WTC11 (cell line): ENCODE data around the gene COL4A1. TPM values are rescaled to one million over a fixed set of nuclear protein-coding genes. Genes with fewer than 3 reads are reported as not detected.
A peak's percentile ranks its signal among the peaks of the same experiment; 100 is the strongest.

Source experiments
- ATAC-seq: fragments of 200-7000 bp; cut with Tn5 transposase; 2 replicates; pipeline ENCODE4 v1.10.0; 2021; ENCODE audit warnings: mild to moderate bottlenecking, moderate library complexity
- CTCF ChIA-PET: fragments of 300-600 bp; sonication (Branson Sonifier 250); formaldehyde crosslinking; loops from one replicate; lab custom pipeline; 2021; ENCODE audit warnings: antibody characterized with exemption; lab: Charles Lee
- POLR2A ChIA-PET: fragments of 350-600 bp; sonication (Branson Sonifier 250); formaldehyde crosslinking; loops from one replicate; lab custom pipeline; 2021; ENCODE audit warnings: antibody characterized with exemption; lab: Charles Lee
- DNase-seq: peaks from one replicate; pipeline ENCODE4 v3.0.0; 2021; ENCODE audit warnings: low spot score
- H3K27ac Mint-ChIP-seq: 2 replicates; pipeline ENCODE4 v1.8.0; 2021; ENCODE audit warnings: mixed read lengths
- H3K27me3 Mint-ChIP-seq: 2 replicates; pipeline ENCODE4 v1.8.0; 2021; ENCODE audit warnings: low read depth, mild to moderate bottlenecking, moderate library complexity, mixed read lengths
- H3K36me3 Mint-ChIP-seq: 2 replicates; pipeline ENCODE4 v1.8.0; 2021; ENCODE audit warnings: mixed read lengths
- H3K4me1 Mint-ChIP-seq: 2 replicates; pipeline ENCODE4 v1.8.0; 2022; ENCODE audit warnings: mixed read lengths
- H3K4me3 Mint-ChIP-seq: 2 replicates; pipeline ENCODE4 v1.8.0; 2021; ENCODE audit warnings: mild to moderate bottlenecking, moderate library complexity, mixed read lengths
- H3K9me3 Mint-ChIP-seq: 2 replicates; pipeline ENCODE4 v1.8.0; 2021; ENCODE audit warnings: mixed read lengths
- E2F5 ChIP-seq: sonication (generic); formaldehyde crosslinking; IDR thresholded peaks from 2 replicates; pipeline ENCODE4 v1.8.1; 2022; ENCODE audit warnings: mild to moderate bottlenecking, moderate library complexity, missing genetic modification reagents
- ELF4 ChIP-seq: sonication (generic); formaldehyde crosslinking; IDR thresholded peaks from 2 replicates; pipeline ENCODE4 v1.8.1; 2022; ENCODE audit warnings: low read depth, mild to moderate bottlenecking, moderate library complexity, missing genetic modification reagents
- ETV6 ChIP-seq: sonication (generic); formaldehyde crosslinking; IDR thresholded peaks from 2 replicates; pipeline ENCODE4 v1.8.1; 2022; ENCODE audit warnings: mild to moderate bottlenecking, missing genetic modification reagents
- GTF2I ChIP-seq: fragments of 250-450 bp; sonication (Bioruptor Pico); conservative IDR thresholded peaks from 2 replicates; pipeline ENCODE4 v1.4.0; 2021; ENCODE audit warnings: mild to moderate bottlenecking
- HMGA2 ChIP-seq: fragments of 250-450 bp; sonication (Bioruptor Pico); IDR thresholded peaks from 2 replicates; pipeline ENCODE4 v1.4.0; 2021; ENCODE audit warnings: mild to moderate bottlenecking, moderate library complexity
- IRF2 ChIP-seq: sonication (generic); formaldehyde crosslinking; IDR thresholded peaks from 2 replicates; pipeline ENCODE4 v1.8.0; 2022; ENCODE audit warnings: low read depth, missing genetic modification reagents, borderline replicate concordance
- MAX ChIP-seq: sonication (generic); formaldehyde crosslinking; IDR thresholded peaks from 2 replicates; pipeline ENCODE4 v1.8.0; 2022; ENCODE audit warnings: mild to moderate bottlenecking, missing genetic modification reagents
- MXD4 ChIP-seq: fragments of 250-450 bp; sonication (Bioruptor Pico); IDR thresholded peaks from 2 replicates; pipeline ENCODE4 v1.8.0; 2021; ENCODE audit warnings: mild to moderate bottlenecking, moderate library complexity, borderline replicate concordance
- MYBL2 ChIP-seq: sonication (generic); formaldehyde crosslinking; IDR thresholded peaks from 2 replicates; pipeline ENCODE4 v1.8.1; 2023; ENCODE audit warnings: mild to moderate bottlenecking, moderate library complexity, missing genetic modification reagents
- NFYB ChIP-seq: sonication (generic); formaldehyde crosslinking; conservative IDR thresholded peaks from 2 replicates; pipeline ENCODE4 v1.8.0; 2022; ENCODE audit warnings: low read depth, missing genetic modification reagents
- SP1 ChIP-seq: sonication (generic); formaldehyde crosslinking; conservative IDR thresholded peaks from 2 replicates; pipeline ENCODE4 v1.8.1; 2022; ENCODE audit warnings: missing genetic modification reagents
- TEAD4 ChIP-seq: sonication (generic); formaldehyde crosslinking; IDR thresholded peaks from 2 replicates; pipeline ENCODE4 v1.8.0; 2022; ENCODE audit warnings: mild to moderate bottlenecking, missing genetic modification reagents
- ZBTB21 ChIP-seq: sonication (generic); formaldehyde crosslinking; IDR thresholded peaks from 2 replicates; pipeline ENCODE4 v1.8.1; 2023; ENCODE audit warnings: mild to moderate bottlenecking, missing genetic modification reagents, borderline replicate concordance
- ZNF232 ChIP-seq: sonication (generic); formaldehyde crosslinking; IDR thresholded peaks from 2 replicates; pipeline ENCODE4 v1.8.0; 2022; ENCODE audit warnings: mild to moderate bottlenecking, missing genetic modification reagents
- ZNF263 ChIP-seq: sonication (generic); formaldehyde crosslinking; IDR thresholded peaks from 2 replicates; pipeline ENCODE4 v1.8.1; 2022; ENCODE audit warnings: low read depth, mild to moderate bottlenecking, moderate library complexity, missing genetic modification reagents
- ZNF317 ChIP-seq: sonication (generic); formaldehyde crosslinking; IDR thresholded peaks from 2 replicates; pipeline ENCODE4 v1.8.1; 2023; ENCODE audit warnings: low read depth, mild to moderate bottlenecking, moderate library complexity, missing genetic modification reagents, borderline replicate concordance
- ZNF671 ChIP-seq: fragments of 250-450 bp; sonication (Bioruptor Pico); IDR thresholded peaks from 2 replicates; pipeline ENCODE4 v1.8.0; 2021; ENCODE audit warnings: mild to moderate bottlenecking
- total RNA-seq: library from RNA; stranded (reverse); gene quantifications from 3 replicates; pipeline ENCODE4 v1.2.3, GENCODE V29; 2021
- TF ChIP-seq, protein P1 (sequence below): fragments of 250-450 bp; sonication (Bioruptor Pico); IDR thresholded peaks from 2 replicates; pipeline ENCODE4 v1.9.0; 2021; ENCODE audit warnings: mild to moderate bottlenecking
- TF ChIP-seq, protein P2 (sequence below): sonication (generic); formaldehyde crosslinking; IDR thresholded peaks from 2 replicates; pipeline ENCODE4 v1.8.1; 2023; ENCODE audit warnings: mild to moderate bottlenecking, moderate library complexity, missing genetic modification reagents
- TF ChIP-seq, protein P3 (sequence below): sonication (generic); formaldehyde crosslinking; IDR thresholded peaks from 2 replicates; pipeline ENCODE4 v1.8.0; 2023; ENCODE audit warnings: missing genetic modification reagents, mild to moderate bottlenecking, borderline replicate concordance
- TF ChIP-seq, protein P4 (sequence below): sonication (generic); formaldehyde crosslinking; conservative IDR thresholded peaks from 2 replicates; pipeline ENCODE4 v1.8.1; 2023; ENCODE audit warnings: mild to moderate bottlenecking, low read depth, missing genetic modification reagents, moderate library complexity
- TF ChIP-seq, protein P5 (sequence below): sonication (generic); formaldehyde crosslinking; IDR thresholded peaks from 2 replicates; pipeline ENCODE4 v1.8.1; 2023; ENCODE audit warnings: mild to moderate bottlenecking, missing genetic modification reagents
- TF ChIP-seq, protein P6 (sequence below): sonication (generic); formaldehyde crosslinking; conservative IDR thresholded peaks from 2 replicates; pipeline ENCODE4 v1.8.1; 2022; ENCODE audit warnings: mild to moderate bottlenecking, missing genetic modification reagents

COL4A1 gene
- total RNA-seq, 1 experiment from 2014 or later: 89.6 TPM

DNA sequence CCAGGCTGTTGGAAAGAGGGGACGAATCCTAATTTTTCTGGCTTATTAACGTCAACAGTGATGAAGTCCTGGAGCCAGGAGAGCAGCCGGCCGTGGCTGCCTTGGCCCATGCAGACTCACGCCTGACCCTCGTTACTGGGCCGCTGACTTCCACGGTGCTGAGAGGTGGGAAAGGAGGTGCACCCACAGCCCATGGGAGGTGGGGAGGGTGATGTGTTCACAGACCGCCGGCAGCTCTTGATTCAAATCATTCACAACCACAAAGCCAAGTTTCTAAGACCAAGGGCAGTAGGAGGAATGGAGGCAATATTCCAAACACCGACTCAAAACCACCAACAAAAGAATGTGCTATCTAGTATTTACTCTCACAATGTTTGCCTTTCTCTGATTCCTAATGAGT is 24.4 kb upstream of the COL4A1 start:
- peak overlapping the region; percentile 19; the same call in 1 of the 2 replicates for H3K27ac Mint-ChIP-seq
- POLR2A ChIA-PET: no interaction called here

DNA sequence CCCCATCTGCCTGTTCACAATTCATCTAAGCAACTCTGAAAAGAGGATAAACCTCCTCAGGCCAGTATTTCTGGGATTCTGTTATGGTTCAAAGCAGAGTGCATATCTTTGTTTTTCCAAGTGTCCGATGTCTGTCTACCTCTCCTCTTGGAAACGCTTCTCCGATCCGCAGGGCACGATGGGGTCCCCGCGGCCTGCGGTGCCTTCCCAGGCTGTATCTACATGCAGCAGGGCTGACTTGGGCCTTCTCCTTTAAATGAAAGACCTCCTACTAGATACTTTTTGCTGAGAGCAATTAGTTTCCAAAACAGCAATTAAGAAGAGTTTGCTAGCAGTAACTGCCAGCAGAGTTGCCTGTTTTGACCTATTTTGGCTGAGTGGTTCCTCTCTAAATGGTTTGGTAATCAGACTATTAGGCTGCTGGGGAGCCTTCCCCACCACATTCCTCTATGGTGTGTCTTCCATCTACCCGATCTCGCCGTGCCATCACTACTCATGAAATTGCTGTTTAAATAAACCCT is 23.6 kb upstream of the COL4A1 start:
- H3K27me3 Mint-ChIP-seq: no peaks in the 10 kb centered on the region
- DNase-seq (no peak), ATAC-seq (no peak)
- no peak overlapping the region for H3K4me3 Mint-ChIP-seq
- CTCF ChIA-PET: interaction anchor here (2.2 kb wide), 1 partner anchor 22 kb away, joined by 13 read pairs; no protein-coding TSS in a partner anchor
- H3K9me3 Mint-ChIP-seq: no peaks in the 10 kb centered on the region
- H3K4me1 Mint-ChIP-seq: peaks cover 60% of the 10 kb centered on the region
- 0 out of 2 replicates have a peak, but pooled peaks cover 3% of the 10 kb centered on the region for H3K36me3 Mint-ChIP-seq
- peak overlapping the region; percentile 62; the same call in 1 of the 2 replicates for H3K27ac Mint-ChIP-seq
- POLR2A ChIA-PET: interaction anchor here (1.1 kb wide), 1 partner anchor 22 kb away, joined by 5 read pairs; no protein-coding TSS in a partner anchor
- no peak for TF ChIP-seq GTF2I
- TF ChIP-seq, protein P1, sequence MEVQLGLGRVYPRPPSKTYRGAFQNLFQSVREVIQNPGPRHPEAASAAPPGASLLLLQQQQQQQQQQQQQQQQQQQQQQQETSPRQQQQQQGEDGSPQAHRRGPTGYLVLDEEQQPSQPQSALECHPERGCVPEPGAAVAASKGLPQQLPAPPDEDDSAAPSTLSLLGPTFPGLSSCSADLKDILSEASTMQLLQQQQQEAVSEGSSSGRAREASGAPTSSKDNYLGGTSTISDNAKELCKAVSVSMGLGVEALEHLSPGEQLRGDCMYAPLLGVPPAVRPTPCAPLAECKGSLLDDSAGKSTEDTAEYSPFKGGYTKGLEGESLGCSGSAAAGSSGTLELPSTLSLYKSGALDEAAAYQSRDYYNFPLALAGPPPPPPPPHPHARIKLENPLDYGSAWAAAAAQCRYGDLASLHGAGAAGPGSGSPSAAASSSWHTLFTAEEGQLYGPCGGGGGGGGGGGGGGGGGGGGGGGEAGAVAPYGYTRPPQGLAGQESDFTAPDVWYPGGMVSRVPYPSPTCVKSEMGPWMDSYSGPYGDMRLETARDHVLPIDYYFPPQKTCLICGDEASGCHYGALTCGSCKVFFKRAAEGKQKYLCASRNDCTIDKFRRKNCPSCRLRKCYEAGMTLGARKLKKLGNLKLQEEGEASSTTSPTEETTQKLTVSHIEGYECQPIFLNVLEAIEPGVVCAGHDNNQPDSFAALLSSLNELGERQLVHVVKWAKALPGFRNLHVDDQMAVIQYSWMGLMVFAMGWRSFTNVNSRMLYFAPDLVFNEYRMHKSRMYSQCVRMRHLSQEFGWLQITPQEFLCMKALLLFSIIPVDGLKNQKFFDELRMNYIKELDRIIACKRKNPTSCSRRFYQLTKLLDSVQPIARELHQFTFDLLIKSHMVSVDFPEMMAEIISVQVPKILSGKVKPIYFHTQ (CRISPR knock-in tag): no peak
- no peak for TF ChIP-seq HMGA2 (CRISPR knock-in tag)
- no peak for TF ChIP-seq MAX
- TF ChIP-seq, protein P2, sequence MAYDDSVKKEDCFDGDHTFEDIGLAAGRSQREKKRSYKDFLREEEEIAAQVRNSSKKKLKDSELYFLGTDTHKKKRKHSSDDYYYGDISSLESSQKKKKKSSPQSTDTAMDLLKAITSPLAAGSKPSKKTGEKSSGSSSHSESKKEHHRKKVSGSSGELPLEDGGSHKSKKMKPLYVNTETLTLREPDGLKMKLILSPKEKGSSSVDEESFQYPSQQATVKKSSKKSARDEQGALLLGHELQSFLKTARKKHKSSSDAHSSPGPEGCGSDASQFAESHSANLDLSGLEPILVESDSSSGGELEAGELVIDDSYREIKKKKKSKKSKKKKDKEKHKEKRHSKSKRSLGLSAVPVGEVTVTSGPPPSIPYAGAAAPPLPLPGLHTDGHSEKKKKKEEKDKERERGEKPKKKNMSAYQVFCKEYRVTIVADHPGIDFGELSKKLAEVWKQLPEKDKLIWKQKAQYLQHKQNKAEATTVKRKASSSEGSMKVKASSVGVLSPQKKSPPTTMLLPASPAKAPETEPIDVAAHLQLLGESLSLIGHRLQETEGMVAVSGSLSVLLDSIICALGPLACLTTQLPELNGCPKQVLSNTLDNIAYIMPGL (CRISPR knock-in tag): no peak
- TF ChIP-seq, protein P3, sequence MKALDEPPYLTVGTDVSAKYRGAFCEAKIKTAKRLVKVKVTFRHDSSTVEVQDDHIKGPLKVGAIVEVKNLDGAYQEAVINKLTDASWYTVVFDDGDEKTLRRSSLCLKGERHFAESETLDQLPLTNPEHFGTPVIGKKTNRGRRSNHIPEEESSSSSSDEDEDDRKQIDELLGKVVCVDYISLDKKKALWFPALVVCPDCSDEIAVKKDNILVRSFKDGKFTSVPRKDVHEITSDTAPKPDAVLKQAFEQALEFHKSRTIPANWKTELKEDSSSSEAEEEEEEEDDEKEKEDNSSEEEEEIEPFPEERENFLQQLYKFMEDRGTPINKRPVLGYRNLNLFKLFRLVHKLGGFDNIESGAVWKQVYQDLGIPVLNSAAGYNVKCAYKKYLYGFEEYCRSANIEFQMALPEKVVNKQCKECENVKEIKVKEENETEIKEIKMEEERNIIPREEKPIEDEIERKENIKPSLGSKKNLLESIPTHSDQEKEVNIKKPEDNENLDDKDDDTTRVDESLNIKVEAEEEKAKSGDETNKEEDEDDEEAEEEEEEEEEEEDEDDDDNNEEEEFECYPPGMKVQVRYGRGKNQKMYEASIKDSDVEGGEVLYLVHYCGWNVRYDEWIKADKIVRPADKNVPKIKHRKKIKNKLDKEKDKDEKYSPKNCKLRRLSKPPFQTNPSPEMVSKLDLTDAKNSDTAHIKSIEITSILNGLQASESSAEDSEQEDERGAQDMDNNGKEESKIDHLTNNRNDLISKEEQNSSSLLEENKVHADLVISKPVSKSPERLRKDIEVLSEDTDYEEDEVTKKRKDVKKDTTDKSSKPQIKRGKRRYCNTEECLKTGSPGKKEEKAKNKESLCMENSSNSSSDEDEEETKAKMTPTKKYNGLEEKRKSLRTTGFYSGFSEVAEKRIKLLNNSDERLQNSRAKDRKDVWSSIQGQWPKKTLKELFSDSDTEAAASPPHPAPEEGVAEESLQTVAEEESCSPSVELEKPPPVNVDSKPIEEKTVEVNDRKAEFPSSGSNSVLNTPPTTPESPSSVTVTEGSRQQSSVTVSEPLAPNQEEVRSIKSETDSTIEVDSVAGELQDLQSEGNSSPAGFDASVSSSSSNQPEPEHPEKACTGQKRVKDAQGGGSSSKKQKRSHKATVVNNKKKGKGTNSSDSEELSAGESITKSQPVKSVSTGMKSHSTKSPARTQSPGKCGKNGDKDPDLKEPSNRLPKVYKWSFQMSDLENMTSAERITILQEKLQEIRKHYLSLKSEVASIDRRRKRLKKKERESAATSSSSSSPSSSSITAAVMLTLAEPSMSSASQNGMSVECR (CRISPR knock-in tag): no peak
- no peak for TF ChIP-seq SP1 (CRISPR knock-in tag)
- no peak for TF ChIP-seq ZNF263 (CRISPR knock-in tag)

More for the DNA sequence above, 24.4 kb upstream of the COL4A1 start:
- H3K27me3 Mint-ChIP-seq: no peaks in the 10 kb centered on the region
- ATAC-seq (no peak), DNase-seq (no peak)
- 0 out of 2 replicates have a peak, but pooled peaks cover 3% of the 10 kb centered on the region for H3K36me3 Mint-ChIP-seq
- H3K9me3 Mint-ChIP-seq: no peaks in the 10 kb centered on the region
- peaks cover 51% of the 10 kb centered on the region for H3K4me1 Mint-ChIP-seq
- TF ChIP-seq ZNF232 (CRISPR knock-in tag): no peak
- TF ChIP-seq NFYB (CRISPR knock-in tag): no peak
- TF ChIP-seq MXD4 (CRISPR knock-in tag): no peak
- TF ChIP-seq, protein P4, sequence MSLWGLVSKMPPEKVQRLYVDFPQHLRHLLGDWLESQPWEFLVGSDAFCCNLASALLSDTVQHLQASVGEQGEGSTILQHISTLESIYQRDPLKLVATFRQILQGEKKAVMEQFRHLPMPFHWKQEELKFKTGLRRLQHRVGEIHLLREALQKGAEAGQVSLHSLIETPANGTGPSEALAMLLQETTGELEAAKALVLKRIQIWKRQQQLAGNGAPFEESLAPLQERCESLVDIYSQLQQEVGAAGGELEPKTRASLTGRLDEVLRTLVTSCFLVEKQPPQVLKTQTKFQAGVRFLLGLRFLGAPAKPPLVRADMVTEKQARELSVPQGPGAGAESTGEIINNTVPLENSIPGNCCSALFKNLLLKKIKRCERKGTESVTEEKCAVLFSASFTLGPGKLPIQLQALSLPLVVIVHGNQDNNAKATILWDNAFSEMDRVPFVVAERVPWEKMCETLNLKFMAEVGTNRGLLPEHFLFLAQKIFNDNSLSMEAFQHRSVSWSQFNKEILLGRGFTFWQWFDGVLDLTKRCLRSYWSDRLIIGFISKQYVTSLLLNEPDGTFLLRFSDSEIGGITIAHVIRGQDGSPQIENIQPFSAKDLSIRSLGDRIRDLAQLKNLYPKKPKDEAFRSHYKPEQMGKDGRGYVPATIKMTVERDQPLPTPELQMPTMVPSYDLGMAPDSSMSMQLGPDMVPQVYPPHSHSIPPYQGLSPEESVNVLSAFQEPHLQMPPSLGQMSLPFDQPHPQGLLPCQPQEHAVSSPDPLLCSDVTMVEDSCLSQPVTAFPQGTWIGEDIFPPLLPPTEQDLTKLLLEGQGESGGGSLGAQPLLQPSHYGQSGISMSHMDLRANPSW (CRISPR knock-in tag): no peak
- no peak for TF ChIP-seq IRF2 (CRISPR knock-in tag)
- TF ChIP-seq E2F5 (CRISPR knock-in tag): no peak
- TF ChIP-seq, protein P5, sequence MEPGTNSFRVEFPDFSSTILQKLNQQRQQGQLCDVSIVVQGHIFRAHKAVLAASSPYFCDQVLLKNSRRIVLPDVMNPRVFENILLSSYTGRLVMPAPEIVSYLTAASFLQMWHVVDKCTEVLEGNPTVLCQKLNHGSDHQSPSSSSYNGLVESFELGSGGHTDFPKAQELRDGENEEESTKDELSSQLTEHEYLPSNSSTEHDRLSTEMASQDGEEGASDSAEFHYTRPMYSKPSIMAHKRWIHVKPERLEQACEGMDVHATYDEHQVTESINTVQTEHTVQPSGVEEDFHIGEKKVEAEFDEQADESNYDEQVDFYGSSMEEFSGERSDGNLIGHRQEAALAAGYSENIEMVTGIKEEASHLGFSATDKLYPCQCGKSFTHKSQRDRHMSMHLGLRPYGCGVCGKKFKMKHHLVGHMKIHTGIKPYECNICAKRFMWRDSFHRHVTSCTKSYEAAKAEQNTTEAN: no peak
- TF ChIP-seq TEAD4: no peak
- TF ChIP-seq ZNF263 (CRISPR knock-in tag): no peak
- TF ChIP-seq ZNF671 (CRISPR knock-in tag): no peak
- no peak for TF ChIP-seq ELF4
- no peak for TF ChIP-seq ZNF317 (CRISPR knock-in tag)
- TF ChIP-seq, protein P6, sequence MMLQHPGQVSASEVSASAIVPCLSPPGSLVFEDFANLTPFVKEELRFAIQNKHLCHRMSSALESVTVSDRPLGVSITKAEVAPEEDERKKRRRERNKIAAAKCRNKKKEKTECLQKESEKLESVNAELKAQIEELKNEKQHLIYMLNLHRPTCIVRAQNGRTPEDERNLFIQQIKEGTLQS (CRISPR knock-in tag): no peak
- no peak for TF ChIP-seq MYBL2 (CRISPR knock-in tag)
- TF ChIP-seq ETV6 (CRISPR knock-in tag): no peak
- TF ChIP-seq ZBTB21: no peak
- CTCF ChIA-PET: no interaction called here
- H3K4me3 Mint-ChIP-seq: no peak overlapping the region
